ENCODE measurements around the gene NDFIP1.
"Not testable (repeated sequence)": the region's sequence is repeated elsewhere in the genome, so short reads cannot be mapped to it uniquely, and the experiment has no call there.

GRCh38 chr5:142154449-142154841, 45.9 kb downstream of the NDFIP1 start:
- TF ChIP-seq CTCF (conservative IDR thresholded peaks at IDR 0.05); EZH2 (IDR thresholded peaks at IDR 0.05; ENCODE audit: low read depth): not testable (repeated sequence)
